ENCODE data around the gene ARRDC4. TPM values are rescaled to one million over a fixed set of nuclear protein-coding genes. Genes with fewer than 3 reads are reported as not detected.

Gene ARRDC4
- total and polyA plus RNA-seq, 2 experiments from 2014 or later = 16.9 to 35.3 TPM

DNA sequence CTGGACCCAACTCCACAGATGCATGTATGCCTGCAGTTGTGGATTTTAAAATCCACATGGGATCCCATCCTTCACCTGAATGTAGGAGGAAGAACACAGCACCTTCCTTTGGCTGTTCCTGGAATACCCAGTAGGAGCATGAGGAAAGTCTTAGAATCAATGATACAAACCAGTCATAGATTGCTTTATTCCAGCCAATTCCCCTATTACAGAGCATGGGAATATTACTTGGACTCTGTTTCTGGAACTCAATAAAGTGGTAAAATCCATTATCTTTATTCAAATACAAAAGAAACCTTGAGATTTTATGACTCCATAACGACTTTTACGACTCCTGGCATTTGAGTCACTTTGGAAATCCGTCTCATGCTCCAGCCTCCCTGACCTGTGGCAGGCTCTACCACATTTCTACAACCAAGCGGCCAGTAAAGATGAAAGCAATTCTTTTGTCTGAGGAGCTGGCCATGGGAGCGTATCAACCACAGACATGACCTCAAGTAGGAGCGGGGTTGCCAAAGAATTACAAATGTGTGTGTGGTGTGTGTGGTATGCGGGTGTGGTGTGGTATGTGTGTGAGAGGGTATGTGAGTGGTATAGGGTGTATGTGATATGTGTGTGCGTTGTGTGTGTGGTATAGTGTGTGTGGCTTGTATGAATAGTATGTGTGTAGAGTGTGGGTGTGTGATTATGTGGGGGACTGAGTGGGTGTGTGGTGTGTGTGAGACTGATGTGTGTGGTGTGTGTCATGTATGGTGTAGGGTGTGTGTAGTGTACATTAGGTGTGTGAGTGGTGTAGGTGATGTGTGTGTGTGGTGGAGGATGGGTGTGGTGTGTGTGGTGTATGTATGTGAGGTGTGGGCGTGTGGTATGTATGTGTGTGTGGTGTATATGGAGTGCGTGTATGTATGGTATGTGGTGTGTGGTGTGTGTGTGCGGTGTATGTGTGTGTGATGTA lies 40.0 kb downstream of the ARRDC4 start:
- H2AFZ ChIP-seq = no peak overlapping the region
- H3K36me3 ChIP-seq (replicated peaks; ENCODE audit: insufficient read depth, low read depth) = no peaks in the 10 kb centered on the region
- no peak overlapping the region for H3K4me2 ChIP-seq
- no peaks in the 10 kb centered on the region for H3K9me2 ChIP-seq (replicated peaks; ENCODE audit: insufficient read depth)
- TF ChIP-seq EZH2phosphoT487 (IDR thresholded peaks at IDR 0.05; ENCODE audit: low read depth, severe bottlenecking, unreplicated experiment) = no peak
- no peak for TF ChIP-seq EZH2 (IDR thresholded peaks at IDR 0.05; ENCODE audit: borderline replicate concordance)
- TF ChIP-seq, protein P1, sequence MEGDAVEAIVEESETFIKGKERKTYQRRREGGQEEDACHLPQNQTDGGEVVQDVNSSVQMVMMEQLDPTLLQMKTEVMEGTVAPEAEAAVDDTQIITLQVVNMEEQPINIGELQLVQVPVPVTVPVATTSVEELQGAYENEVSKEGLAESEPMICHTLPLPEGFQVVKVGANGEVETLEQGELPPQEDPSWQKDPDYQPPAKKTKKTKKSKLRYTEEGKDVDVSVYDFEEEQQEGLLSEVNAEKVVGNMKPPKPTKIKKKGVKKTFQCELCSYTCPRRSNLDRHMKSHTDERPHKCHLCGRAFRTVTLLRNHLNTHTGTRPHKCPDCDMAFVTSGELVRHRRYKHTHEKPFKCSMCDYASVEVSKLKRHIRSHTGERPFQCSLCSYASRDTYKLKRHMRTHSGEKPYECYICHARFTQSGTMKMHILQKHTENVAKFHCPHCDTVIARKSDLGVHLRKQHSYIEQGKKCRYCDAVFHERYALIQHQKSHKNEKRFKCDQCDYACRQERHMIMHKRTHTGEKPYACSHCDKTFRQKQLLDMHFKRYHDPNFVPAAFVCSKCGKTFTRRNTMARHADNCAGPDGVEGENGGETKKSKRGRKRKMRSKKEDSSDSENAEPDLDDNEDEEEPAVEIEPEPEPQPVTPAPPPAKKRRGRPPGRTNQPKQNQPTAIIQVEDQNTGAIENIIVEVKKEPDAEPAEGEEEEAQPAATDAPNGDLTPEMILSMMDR (IDR thresholded peaks at IDR 0.05; ENCODE audit: poor library complexity) = no peak
- H3K4me3 ChIP-seq = no peak overlapping the region
- peaks cover 3% of the 10 kb centered on the region for H3K4me1 ChIP-seq (ENCODE audit: insufficient read depth)
- no peaks in the 10 kb centered on the region for H3K79me2 ChIP-seq
- peak; percentile 43 for DNase-seq (ENCODE audit: low spot score)
- peak overlapping the region; percentile 82 for H3K27ac ChIP-seq
- H3K27me3 ChIP-seq = no peaks in the 10 kb centered on the region
- H3K9me3 ChIP-seq (ENCODE audit: low read depth) = no peaks in the 10 kb centered on the region
- whole genome bisulfite sequencing (ENCODE audit: low lambda C conversion rate, missing lambda C conversion rate) = 73% methylated on average over 10 of the region's 11 CpGs
- H4K20me1 ChIP-seq (ENCODE audit: insufficient read depth, poor library complexity, severe bottlenecking) = no peaks in the 10 kb centered on the region

DNA sequence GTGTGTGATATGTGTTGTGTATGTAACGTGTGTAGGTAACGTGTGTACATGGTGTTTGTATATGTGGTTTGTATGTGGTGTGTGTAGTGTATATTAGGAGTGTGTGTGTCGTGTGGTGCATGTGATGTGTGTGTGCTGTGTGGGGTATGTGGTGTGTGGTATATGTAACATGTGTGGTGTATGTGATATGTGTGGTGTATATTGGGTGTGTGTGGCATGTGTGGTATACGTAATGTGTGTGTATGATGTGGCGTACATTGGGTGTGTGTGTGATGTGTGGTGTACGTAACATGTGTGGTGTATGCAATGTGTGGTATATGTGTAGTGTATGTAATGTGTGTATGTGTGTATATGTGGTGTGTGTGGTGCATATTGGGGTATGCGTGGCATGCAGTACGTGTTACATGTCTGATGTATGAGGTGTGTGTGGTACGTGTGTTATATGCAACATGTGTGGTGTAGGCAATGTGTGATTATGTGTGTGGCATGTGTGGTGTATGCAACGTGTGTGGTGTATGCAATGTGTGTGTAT lies 41.2 kb downstream of the ARRDC4 start:
- Histone ChIP-seq H3K4me1 (ENCODE audit: insufficient read depth) (no peaks in the 10 kb centered on the region), H3K9me3 (ENCODE audit: low read depth) (no peaks in the 10 kb centered on the region), H3K4me2 (no peak overlapping the region), H3K79me2 (no peaks in the 10 kb centered on the region), H2AFZ (no peak overlapping the region), H3K4me3 (no peak overlapping the region), H3K36me3 (replicated peaks; ENCODE audit: insufficient read depth, low read depth) (no peaks in the 10 kb centered on the region), H3K9me2 (replicated peaks; ENCODE audit: insufficient read depth) (no peaks in the 10 kb centered on the region), H3K27ac (no peak overlapping the region), H3K27me3 (no peaks in the 10 kb centered on the region), H4K20me1 (ENCODE audit: insufficient read depth, poor library complexity, severe bottlenecking) (no peaks in the 10 kb centered on the region)
- WGBS (ENCODE audit: low lambda C conversion rate, missing lambda C conversion rate) = 92% methylated on average over 10 of the region's 10 CpGs
- DNase-seq (ENCODE audit: low spot score) = no peak
- no peak for TF ChIP-seq EZH2phosphoT487 (IDR thresholded peaks at IDR 0.05; ENCODE audit: low read depth, severe bottlenecking, unreplicated experiment)
- TF ChIP-seq, protein P1 (IDR thresholded peaks at IDR 0.05; ENCODE audit: poor library complexity) = no peak
- no peak for TF ChIP-seq EZH2 (IDR thresholded peaks at IDR 0.05; ENCODE audit: borderline replicate concordance)

GRCh38 chr15:98002419-98002818 lies 41.9 kb downstream of the ARRDC4 start:
- no peaks in the 10 kb centered on the region for H3K4me1 ChIP-seq (ENCODE audit: insufficient read depth)
- H2AFZ ChIP-seq = no peak overlapping the region
- H3K79me2 ChIP-seq = no peaks in the 10 kb centered on the region
- H3K9me2 ChIP-seq (replicated peaks; ENCODE audit: insufficient read depth) = no peaks in the 10 kb centered on the region
- H4K20me1 ChIP-seq (ENCODE audit: insufficient read depth, poor library complexity, severe bottlenecking) = no peaks in the 10 kb centered on the region
- no peaks in the 10 kb centered on the region for H3K36me3 ChIP-seq (replicated peaks; ENCODE audit: insufficient read depth, low read depth)
- TF ChIP-seq EZH2 (IDR thresholded peaks at IDR 0.05; ENCODE audit: borderline replicate concordance) = no peak
- no peak for TF ChIP-seq EZH2phosphoT487 (IDR thresholded peaks at IDR 0.05; ENCODE audit: low read depth, severe bottlenecking, unreplicated experiment)
- TF ChIP-seq, protein P1 (IDR thresholded peaks at IDR 0.05; ENCODE audit: poor library complexity) = no peak
- H3K27me3 ChIP-seq = no peaks in the 10 kb centered on the region
- H3K9me3 ChIP-seq (ENCODE audit: low read depth) = no peaks in the 10 kb centered on the region
- DNase-seq (ENCODE audit: low spot score) = no peak
- no peak overlapping the region for H3K4me3 ChIP-seq
- peak overlapping the region; percentile 88 for H3K27ac ChIP-seq
- 100% methylated on average over 3 of the region's 3 CpGs for WGBS (ENCODE audit: low lambda C conversion rate, missing lambda C conversion rate)
- no peak overlapping the region for H3K4me2 ChIP-seq

Measured in hepatocyte (in vitro differentiated cells).